ENCODE results near the gene ITGA3. TPM values are rescaled to one million over a fixed set of nuclear protein-coding genes. Genes with fewer than 3 reads are reported as not detected.
A peak's percentile ranks its signal among the peaks of the same experiment; 100 is the strongest.

Gene ITGA3
- total and polyA plus RNA-seq, 2 experiments from 2014 or later, result 28.5 to 32.8 TPM

DNA sequence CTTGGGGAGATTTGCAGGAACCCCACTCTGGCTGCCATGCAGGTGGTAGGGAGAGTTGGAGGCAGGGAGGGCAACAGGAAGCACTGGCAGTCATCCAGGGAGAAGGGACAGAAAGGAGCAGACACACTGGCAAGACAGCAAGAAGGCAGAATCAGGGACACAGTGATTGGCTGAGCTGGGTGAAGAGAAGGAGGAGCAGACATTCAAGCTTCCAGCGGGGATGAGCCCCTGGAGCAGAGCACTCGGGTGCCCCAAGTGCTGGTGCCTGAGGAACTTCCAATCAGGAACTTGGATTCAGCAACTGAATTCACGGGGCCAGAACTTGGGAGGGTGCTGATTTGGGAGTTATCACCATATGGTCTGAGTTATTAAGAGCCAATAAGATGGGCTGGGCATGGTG lies 6.3 kb upstream of the ITGA3 start:
- no peak for DNase-seq (ENCODE audit: low spot score)
- Histone ChIP-seq H3K27ac (no peak overlapping the region), H3K4me1 (ENCODE audit: insufficient read depth) (peaks cover 34% of the 10 kb centered on the region), H3K4me2 (no peak overlapping the region), H3K9me3 (ENCODE audit: low read depth) (no peaks in the 10 kb centered on the region), H3K79me2 (no peaks in the 10 kb centered on the region), H3K27me3 (no peaks in the 10 kb centered on the region), H3K9me2 (replicated peaks; ENCODE audit: insufficient read depth) (no peaks in the 10 kb centered on the region), H4K20me1 (ENCODE audit: insufficient read depth, poor library complexity, severe bottlenecking) (no peaks in the 10 kb centered on the region), H3K36me3 (replicated peaks; ENCODE audit: insufficient read depth, low read depth) (no peaks in the 10 kb centered on the region), H3K4me3 (no peak overlapping the region), H2AFZ (no peak overlapping the region)
- no peak for TF ChIP-seq EZH2phosphoT487 (IDR thresholded peaks at IDR 0.05; ENCODE audit: low read depth, severe bottlenecking, unreplicated experiment)
- TF ChIP-seq, protein P1, sequence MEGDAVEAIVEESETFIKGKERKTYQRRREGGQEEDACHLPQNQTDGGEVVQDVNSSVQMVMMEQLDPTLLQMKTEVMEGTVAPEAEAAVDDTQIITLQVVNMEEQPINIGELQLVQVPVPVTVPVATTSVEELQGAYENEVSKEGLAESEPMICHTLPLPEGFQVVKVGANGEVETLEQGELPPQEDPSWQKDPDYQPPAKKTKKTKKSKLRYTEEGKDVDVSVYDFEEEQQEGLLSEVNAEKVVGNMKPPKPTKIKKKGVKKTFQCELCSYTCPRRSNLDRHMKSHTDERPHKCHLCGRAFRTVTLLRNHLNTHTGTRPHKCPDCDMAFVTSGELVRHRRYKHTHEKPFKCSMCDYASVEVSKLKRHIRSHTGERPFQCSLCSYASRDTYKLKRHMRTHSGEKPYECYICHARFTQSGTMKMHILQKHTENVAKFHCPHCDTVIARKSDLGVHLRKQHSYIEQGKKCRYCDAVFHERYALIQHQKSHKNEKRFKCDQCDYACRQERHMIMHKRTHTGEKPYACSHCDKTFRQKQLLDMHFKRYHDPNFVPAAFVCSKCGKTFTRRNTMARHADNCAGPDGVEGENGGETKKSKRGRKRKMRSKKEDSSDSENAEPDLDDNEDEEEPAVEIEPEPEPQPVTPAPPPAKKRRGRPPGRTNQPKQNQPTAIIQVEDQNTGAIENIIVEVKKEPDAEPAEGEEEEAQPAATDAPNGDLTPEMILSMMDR (IDR thresholded peaks at IDR 0.05; ENCODE audit: poor library complexity), result no peak
- no peak for TF ChIP-seq EZH2 (IDR thresholded peaks at IDR 0.05; ENCODE audit: borderline replicate concordance)
- WGBS (ENCODE audit: low lambda C conversion rate, missing lambda C conversion rate), result 72% methylated on average over 3 of the region's 3 CpGs

DNA sequence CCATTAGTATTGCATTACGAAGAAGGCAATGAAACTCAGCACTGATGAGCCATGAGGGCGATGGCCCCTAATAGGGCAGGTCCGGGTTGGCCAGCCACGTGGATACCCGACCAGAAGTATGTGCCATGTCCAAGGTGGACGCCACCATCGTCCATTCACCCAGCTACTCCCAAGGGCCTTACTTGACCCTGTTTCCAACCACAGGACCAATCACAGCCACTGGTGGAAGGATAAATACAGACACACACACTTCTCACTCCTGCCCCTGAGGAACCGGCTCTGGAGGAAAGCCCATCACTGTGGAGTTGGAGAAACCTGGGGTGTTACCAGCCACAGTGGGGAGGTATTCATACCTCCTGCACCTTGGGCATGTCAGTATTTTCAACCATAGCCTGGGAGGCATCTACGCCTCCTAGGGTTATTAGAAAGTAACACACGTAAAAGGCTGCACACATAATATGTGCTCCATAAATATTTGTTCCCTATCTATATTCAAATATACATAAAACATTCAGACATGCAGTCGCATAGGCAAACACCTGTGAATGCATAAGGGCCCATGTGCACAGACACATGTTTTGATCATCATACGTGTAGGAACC lies 5.4 kb upstream of the ITGA3 start:
- H3K4me3 ChIP-seq, result no peak overlapping the region
- H3K27me3 ChIP-seq, result no peaks in the 10 kb centered on the region
- no peak for DNase-seq (ENCODE audit: low spot score)
- TF ChIP-seq, protein P1 (IDR thresholded peaks at IDR 0.05; ENCODE audit: poor library complexity), result no peak
- TF ChIP-seq EZH2phosphoT487 (IDR thresholded peaks at IDR 0.05; ENCODE audit: low read depth, severe bottlenecking, unreplicated experiment) (no peak), EZH2 (IDR thresholded peaks at IDR 0.05; ENCODE audit: borderline replicate concordance) (no peak)
- H3K79me2 ChIP-seq, result no peaks in the 10 kb centered on the region
- H3K36me3 ChIP-seq (replicated peaks; ENCODE audit: insufficient read depth, low read depth), result no peaks in the 10 kb centered on the region
- H3K9me2 ChIP-seq (replicated peaks; ENCODE audit: insufficient read depth), result no peaks in the 10 kb centered on the region
- H4K20me1 ChIP-seq (ENCODE audit: insufficient read depth, poor library complexity, severe bottlenecking), result no peaks in the 10 kb centered on the region
- peak overlapping the region; percentile 19 for H3K27ac ChIP-seq
- H3K4me2 ChIP-seq, result no peak overlapping the region
- 93% methylated on average over 12 of the region's 12 CpGs for WGBS (ENCODE audit: low lambda C conversion rate, missing lambda C conversion rate)
- H3K9me3 ChIP-seq (ENCODE audit: low read depth), result no peaks in the 10 kb centered on the region
- H3K4me1 ChIP-seq (ENCODE audit: insufficient read depth), result peaks cover 34% of the 10 kb centered on the region
- H2AFZ ChIP-seq, result no peak overlapping the region

DNA sequence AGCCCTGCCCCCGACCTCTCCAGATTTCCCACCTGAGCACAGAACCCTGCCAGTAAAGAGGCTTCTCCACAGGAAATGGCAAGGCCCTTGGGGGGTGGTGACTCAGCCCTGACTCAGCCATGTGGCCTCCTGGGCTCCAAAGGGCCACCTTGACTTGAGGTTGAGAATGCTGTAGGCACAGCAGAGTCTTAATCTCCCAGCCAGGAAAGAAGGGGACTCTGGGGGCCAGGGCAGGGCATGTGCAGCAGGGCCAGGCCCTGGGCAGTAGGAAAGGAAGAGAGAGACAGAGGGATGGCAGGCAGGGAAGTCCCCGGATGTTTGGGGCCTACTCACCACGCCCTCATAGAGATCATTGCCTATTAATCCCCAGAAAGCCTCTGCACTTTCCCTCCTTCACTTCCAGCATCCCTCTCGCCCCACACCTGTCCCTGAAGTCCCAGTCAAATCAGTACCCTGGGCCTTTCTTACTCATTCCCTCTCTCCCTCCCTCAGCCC lies 4.8 kb upstream of the ITGA3 start:
- peak; percentile 70 for DNase-seq (ENCODE audit: low spot score)
- peaks cover 34% of the 10 kb centered on the region for H3K4me1 ChIP-seq (ENCODE audit: insufficient read depth)
- H3K4me2 ChIP-seq, result peak overlapping the region; percentile 30
- H3K4me3 ChIP-seq, result no peak overlapping the region
- no peaks in the 10 kb centered on the region for H3K9me2 ChIP-seq (replicated peaks; ENCODE audit: insufficient read depth)
- H3K27me3 ChIP-seq, result no peaks in the 10 kb centered on the region
- H3K9me3 ChIP-seq (ENCODE audit: low read depth), result no peaks in the 10 kb centered on the region
- TF ChIP-seq, protein P1 (IDR thresholded peaks at IDR 0.05; ENCODE audit: poor library complexity), result no peak
- TF ChIP-seq EZH2phosphoT487 (IDR thresholded peaks at IDR 0.05; ENCODE audit: low read depth, severe bottlenecking, unreplicated experiment), result no peak
- TF ChIP-seq EZH2 (IDR thresholded peaks at IDR 0.05; ENCODE audit: borderline replicate concordance), result no peak
- H3K27ac ChIP-seq, result peak overlapping the region; percentile 48
- H2AFZ ChIP-seq, result no peak overlapping the region
- H4K20me1 ChIP-seq (ENCODE audit: insufficient read depth, poor library complexity, severe bottlenecking), result no peaks in the 10 kb centered on the region
- H3K36me3 ChIP-seq (replicated peaks; ENCODE audit: insufficient read depth, low read depth), result no peaks in the 10 kb centered on the region
- WGBS (ENCODE audit: low lambda C conversion rate, missing lambda C conversion rate), result 68% methylated on average over 4 of the region's 4 CpGs
- H3K79me2 ChIP-seq, result no peaks in the 10 kb centered on the region

Data from hepatocyte (in vitro differentiated cells).